B cell (primary cell): ENCODE results near the gene MYD88.

ENCODE experiments used
- CTCF ChIP-seq: fragments of 200-600 bp; IDR thresholded peaks from one replicate; pipeline ENCODE4 v1.8.0; 2022; ENCODE audit warnings: antibody characterized with exemption, mild to moderate bottlenecking
- EZH2 ChIP-seq: IDR thresholded peaks from 2 replicates; pipeline ENCODE4 v1.6.1; 2012; ENCODE audit warnings: borderline replicate concordance, low read depth, mild to moderate bottlenecking, moderate library complexity, low read length; ENCODE audit not compliant: insufficient read depth, poor library complexity, severe bottlenecking

- TF ChIP-seq CTCF: no peak
- no peak for TF ChIP-seq EZH2
Measured at GRCh38 chr3:38126121-38126892, 12.2 kb upstream of the MYD88 start.
